H1 (cell line): Measurements from ENCODE around the gene TAGLN2. TPM values are rescaled to one million over a fixed set of nuclear protein-coding genes. Genes with fewer than 3 reads are reported as not detected.

Source experiments
- CHD7 ChIP-seq: fragments of 300-600 bp; sonication (generic); IDR thresholded peaks from 2 replicates; pipeline ENCODE4 v1.7.1; 2012; ENCODE audit warnings: low read length, moderate library complexity, mild to moderate bottlenecking, inconsistent platforms; ENCODE audit not compliant: insufficient replicate concordance
- RAD21 ChIP-seq, 2 experiments: IDR thresholded peaks in 1 of 2; conservative IDR thresholded peaks in 1 of 2; 2 replicates each; pipeline ENCODE4 v1.6.1; 2011; ENCODE audit warnings: low read depth in 2 of 2, low read length in 2 of 2, improper control_type of control experiment in 1 of 2, inconsistent platforms in 1 of 2, mild to moderate bottlenecking in 1 of 2, moderate library complexity in 1 of 2
- polyA plus RNA-seq, 7 experiments: library from polyadenylated mRNA; depleted of rRNA in 3 of 7; stranded (reverse) in 5 of 7; unstranded in 2 of 7; fragments of >200 nt in 5 of 7; fragments of 200-250 nt in 2 of 7; gene quantifications; 1 replicate in 5 of 7; 2 replicates in 1 of 7; 4 replicates in 1 of 7; pipeline versions ENCODE4 v1.2.1 to v1.2.3, GENCODE V29; 2011 to 2013; ENCODE audit warnings: missing spikeins in 2 of 7, mixed read lengths in 2 of 7
- total RNA-seq: library from RNA; stranded (reverse); fragmentation: NEBNext Ultra II Directional; extraction: Animal tissue kit (Norgen Biotek cat#: 25700); gene quantifications from 2 replicates; pipeline ENCODE4 v1.2.1, GENCODE V29; 2021

TAGLN2 gene
- total and polyA plus RNA-seq, 2 of the 8 experiments (the other 6 are each of a cell fraction or from before 2014, with no cell fraction given), result 93.0 to 114 TPM

- TF ChIP-seq CHD7, result no peak
- no peak for TF ChIP-seq RAD21 (IDR thresholded peaks at IDR 0.05 in 1 of 2, conservative IDR thresholded peaks at IDR 0.05 in 1 of 2; ENCODE audit: low read depth in 2 of 2, low read length in 2 of 2)
Measured at GRCh38 chr1:159921700-159922504, 3.4 kb downstream of the TAGLN2 start (continued).
